AG10803 (cell line): Measurements from ENCODE around the gene SLC38A2.

Source experiments
- DNase-seq: peaks from one replicate; pipeline ENCODE4 v3.0.0; 2010; ENCODE audit warnings: low read depth
- H3K4me3 ChIP-seq: 2 replicates; pipeline ENCODE4 v1.5.1; 2011; ENCODE audit warnings: mild to moderate bottlenecking, low read length, control low read depth
- TF ChIP-seq, protein P1 (sequence below): conservative IDR thresholded peaks from 2 replicates; pipeline ENCODE4 v1.5.1; 2011; ENCODE audit warnings: mild to moderate bottlenecking, low read length, control low read depth, inconsistent platforms

SLC38A2 gene

DNA sequence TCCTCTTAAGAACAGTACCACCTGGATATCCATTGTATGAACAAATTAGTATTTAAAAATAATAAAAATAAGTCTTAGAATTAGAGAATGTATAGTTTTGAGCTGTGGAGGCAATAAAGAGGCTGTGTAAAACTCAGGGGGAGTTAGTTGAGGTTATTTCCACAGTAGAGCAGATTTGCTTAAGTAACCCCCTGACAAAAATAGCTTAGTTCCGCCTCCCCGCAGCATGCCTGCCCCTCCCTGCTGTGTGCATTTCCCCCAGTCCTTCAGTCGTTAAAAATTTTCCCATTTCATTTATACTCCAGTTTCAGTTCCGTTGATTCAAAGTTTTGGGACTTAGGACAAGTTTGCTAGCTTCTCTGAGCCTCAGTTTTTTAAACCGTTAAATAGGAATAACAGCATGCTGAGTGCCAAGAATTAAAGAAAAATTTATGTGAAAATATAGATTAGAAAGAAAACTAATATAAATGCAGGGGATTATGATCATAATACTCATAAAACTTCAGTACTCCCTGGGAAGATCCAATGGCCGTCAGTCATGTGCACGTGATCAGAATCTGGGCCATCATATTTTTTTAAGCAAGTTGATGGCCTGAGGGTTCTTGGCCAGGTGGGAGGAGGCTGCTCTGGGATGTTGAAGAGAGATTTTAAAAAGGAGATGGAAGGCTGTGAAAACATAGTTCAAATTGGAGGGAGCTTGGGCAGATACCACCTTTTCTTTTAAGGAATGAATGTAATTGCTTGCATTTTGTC lies 14.5 kb upstream of the SLC38A2 start:
- TF ChIP-seq, protein P1, sequence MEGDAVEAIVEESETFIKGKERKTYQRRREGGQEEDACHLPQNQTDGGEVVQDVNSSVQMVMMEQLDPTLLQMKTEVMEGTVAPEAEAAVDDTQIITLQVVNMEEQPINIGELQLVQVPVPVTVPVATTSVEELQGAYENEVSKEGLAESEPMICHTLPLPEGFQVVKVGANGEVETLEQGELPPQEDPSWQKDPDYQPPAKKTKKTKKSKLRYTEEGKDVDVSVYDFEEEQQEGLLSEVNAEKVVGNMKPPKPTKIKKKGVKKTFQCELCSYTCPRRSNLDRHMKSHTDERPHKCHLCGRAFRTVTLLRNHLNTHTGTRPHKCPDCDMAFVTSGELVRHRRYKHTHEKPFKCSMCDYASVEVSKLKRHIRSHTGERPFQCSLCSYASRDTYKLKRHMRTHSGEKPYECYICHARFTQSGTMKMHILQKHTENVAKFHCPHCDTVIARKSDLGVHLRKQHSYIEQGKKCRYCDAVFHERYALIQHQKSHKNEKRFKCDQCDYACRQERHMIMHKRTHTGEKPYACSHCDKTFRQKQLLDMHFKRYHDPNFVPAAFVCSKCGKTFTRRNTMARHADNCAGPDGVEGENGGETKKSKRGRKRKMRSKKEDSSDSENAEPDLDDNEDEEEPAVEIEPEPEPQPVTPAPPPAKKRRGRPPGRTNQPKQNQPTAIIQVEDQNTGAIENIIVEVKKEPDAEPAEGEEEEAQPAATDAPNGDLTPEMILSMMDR: no peak
- H3K4me3 ChIP-seq: peak overlapping the region; percentile 27
- peak; percentile 77 for DNase-seq

DNA sequence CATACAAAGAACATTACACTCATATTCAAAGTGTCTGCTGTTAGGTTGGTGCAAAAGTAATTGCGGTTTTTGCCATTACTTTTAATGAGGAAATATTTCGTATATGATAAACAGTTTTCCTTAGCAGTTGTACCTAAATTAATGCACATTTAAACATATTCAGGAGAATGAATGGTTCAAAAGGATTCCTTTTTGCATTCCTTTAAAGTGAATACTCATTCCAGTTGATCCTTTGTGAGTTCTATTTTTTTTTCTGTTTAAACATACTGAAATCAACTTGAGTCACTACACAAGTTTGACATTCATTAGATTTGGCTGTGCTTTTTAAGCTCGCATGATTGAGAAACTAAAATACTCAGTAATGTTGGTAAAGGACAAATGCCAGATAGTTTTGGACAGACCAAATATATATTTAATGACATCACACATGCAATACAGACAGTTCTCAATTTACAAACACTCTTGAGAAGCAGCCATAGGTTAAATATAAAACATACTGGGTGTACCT lies 13.8 kb upstream of the SLC38A2 start:
- peak; percentile 97 for DNase-seq
- no peak overlapping the region for H3K4me3 ChIP-seq
- TF ChIP-seq, protein P1: no peak

DNA sequence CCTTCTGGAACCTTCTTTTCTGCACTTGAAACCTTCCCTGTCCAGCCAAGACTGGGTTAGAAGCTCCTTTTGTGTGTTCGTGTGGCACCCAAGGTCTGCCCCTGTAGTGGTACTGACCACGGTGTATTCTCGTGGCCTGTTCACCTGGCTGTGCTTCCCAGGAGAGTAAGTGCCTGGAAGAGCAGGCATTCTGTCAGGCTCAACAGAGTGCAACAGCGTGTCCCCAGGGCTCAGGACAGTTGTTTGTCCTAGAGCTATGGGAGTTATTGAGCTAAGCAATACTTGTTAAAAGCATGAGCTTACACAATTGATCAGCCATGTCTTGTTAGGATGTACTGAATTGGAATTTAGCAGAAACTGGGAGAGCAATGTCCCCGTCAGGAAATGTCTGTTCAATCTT lies 12.9 kb upstream of the SLC38A2 start:
- no peak for DNase-seq
- H3K4me3 ChIP-seq: no peak overlapping the region
- TF ChIP-seq, protein P1: no peak

DNA sequence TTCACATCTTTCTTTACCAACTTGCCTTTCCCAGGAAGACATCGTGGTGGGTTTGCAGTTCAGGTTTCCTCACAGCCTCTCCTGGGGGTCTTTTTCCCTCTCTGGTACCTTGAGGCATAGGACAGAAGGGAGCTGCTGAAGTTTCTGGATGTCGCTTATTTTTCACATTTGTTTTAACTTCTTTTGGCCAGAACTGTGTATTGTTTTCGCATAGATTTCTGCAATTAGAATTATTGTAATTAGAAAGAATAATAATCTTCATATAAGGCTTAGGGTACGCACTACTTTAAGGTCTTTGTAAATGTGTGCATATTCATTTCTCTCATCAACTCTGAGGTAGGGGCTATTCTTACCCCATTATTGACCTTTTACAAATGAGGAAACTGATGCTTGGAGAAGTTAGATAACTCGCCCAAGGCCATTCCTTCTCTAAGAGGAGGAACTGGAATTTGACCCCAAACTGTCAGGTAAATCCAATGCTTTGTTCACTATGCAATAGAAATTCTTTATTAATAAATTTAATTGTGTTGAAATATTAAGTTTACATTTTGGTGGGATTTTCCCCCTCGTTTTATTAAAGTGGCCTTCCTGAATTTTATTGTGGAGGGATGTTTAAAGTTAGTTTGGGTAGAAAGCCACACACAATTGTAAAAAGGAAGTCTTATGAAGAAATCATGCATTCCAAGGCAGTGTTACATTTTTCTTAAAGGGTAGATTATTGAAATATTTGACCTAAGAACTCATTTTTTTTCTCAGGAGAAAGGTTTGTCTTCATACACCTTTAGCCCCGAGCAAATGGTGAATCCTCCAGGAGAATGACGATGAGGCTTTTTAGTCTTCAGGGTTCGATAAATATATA lies 12.1 kb upstream of the SLC38A2 start:
- TF ChIP-seq, protein P1: no peak
- DNase-seq: peak; percentile 70
- H3K4me3 ChIP-seq: peak overlapping the region; percentile 77

DNA sequence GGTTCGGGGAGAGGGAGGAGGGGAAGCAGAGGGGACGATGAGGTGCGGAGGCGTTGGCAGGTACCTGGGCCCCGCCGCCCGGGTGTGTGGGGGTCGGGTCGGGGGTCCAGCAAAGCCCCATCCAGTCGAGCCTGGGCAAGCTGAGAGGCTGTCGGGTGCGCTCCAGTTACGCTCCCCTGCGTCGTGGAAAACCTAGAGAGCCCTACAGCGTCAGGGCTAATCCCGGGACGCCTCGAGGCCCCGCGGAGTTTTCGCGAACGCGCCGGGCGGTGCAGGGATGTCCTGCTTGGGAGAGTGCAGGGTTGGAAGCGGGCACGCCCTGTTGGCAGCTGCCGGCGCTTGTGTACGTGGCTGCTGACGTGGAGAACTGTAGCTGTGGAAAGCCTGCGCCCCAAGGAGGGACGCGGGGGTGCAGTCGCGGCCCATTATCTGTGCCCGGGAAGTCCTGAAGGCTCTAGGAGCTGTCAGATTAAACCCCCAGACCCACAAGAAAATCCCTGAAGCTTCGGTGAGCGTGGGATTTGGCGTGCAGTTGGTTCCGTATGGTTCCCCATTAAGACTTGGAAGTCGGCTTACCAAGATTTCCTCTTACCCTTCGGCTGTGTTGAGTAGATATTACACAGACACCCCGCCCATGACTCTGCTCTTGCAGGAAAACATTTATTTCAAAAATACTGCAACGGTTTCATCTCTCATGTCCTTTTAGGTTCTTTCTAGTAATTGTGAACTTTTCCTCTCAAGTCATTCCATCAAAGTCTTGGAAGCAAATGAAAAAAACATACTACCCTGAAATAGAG lies 11.3 kb upstream of the SLC38A2 start:
- H3K4me3 ChIP-seq: peak overlapping the region; percentile 77
- TF ChIP-seq, protein P1: peak; percentile 19; the same call in 1 of the 2 replicates
- peak; percentile 98 for DNase-seq

DNA sequence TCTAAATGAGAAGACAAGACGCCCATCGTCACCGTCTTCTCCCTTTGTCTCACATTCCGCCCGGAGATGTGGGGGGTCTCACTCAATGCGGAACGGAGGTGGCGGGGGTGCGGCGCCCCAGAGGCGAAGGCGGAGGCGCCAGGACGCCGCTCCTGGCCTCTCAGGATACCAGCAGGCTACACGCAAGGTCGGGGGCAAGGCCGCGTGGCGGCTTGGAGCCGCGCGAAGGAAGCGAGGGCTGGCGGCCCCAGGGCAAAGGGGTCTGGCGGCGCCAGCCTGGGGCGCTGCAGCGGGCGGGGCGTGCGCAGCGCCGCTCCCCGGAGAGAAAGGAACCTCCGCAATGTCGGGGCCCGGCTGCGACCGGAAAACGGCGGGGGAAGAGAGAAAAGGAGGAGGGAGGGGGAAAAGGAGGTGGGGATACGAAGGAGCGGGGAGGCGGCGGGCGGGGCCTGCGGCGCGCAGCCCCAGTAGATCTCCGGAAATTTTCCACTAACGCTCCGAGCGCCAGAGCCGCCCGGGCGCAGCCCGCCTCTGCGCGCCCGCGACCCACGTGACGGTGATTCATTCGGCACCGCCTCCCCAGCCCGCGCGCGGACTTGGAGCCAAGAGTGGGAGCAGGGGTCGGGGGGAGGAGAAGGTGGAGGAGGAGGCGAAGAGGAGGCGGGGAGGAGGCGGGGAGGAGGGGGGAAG lies 10.5 kb upstream of the SLC38A2 start:
- DNase-seq: peak; percentile 98
- peak overlapping the region; percentile 77 for H3K4me3 ChIP-seq
- TF ChIP-seq, protein P1: 0 out of 2 replicates have a peak, but pooled peaks have one; percentile 6
